ENCODE measurements around the gene PSAT1. TPM values are rescaled to one million over a fixed set of nuclear protein-coding genes. Genes with fewer than 3 reads are reported as not detected.

PSAT1 gene
- total and polyA plus RNA-seq, 2 of the 4 experiments (the other 2 are of a cell fraction): 77.2 to 88.4 TPM

GRCh38 chr9:78351816-78352215 is 54.9 kb downstream of the PSAT1 start:
- Histone ChIP-seq H3K4me1 (ENCODE audit: control insufficient read depth, insufficient read depth, low read length) (no peaks in the 10 kb centered on the region), H2BK15ac (ENCODE audit: low read depth, low read length) (no peak overlapping the region), H2BK120ac (ENCODE audit: low read depth, low read length) (no peak overlapping the region), H4K8ac (ENCODE audit: low read depth in 2 of 2, low read length in 2 of 2) (no peak overlapping the region), H3K18ac (ENCODE audit: low read depth, low read length) (no peak overlapping the region), H2AFZ (replicated peaks; ENCODE audit: low read length, poor library complexity) (no peak overlapping the region), H4K20me1 (ENCODE audit: insufficient read depth, low read length) (no peaks in the 10 kb centered on the region), H3K27me3 (ENCODE audit: control insufficient read depth, insufficient read depth, low read length) (0 out of 2 replicates have a peak, but pooled peaks cover 2% of the 10 kb centered on the region), H3K9ac (ENCODE audit: low read depth, low read length) (no peak overlapping the region), H3K4me3 (ENCODE audit: insufficient read depth, low read depth, low read length) (no peak overlapping the region), H3K56ac (ENCODE audit: extremely low read depth, insufficient read depth, low read length) (no peak overlapping the region), H2BK20ac (ENCODE audit: low read depth, low read length) (no peak overlapping the region), H3K9me1 (ENCODE audit: insufficient read depth, low read length) (no peaks in the 10 kb centered on the region), H4K91ac (ENCODE audit: insufficient read depth, low read depth, low read length) (no peak overlapping the region), H3K36me3 (ENCODE audit: control insufficient read depth, insufficient read depth, low read length) (no peaks in the 10 kb centered on the region), H2AK9ac (replicated peaks; ENCODE audit: low read depth, low read length, poor library complexity) (no peak overlapping the region), H3K4ac (ENCODE audit: low read depth, low read length) (no peak overlapping the region), H4K5ac (ENCODE audit: low read depth, low read length) (no peak overlapping the region), H3K23ac (ENCODE audit: low read depth, low read length) (no peak overlapping the region), H3K79me1 (ENCODE audit: low read depth in 1 of 2, low read length in 2 of 2) (no peaks in the 10 kb centered on the region), H3K14ac (replicated peaks; ENCODE audit: low read depth, low read length) (no peak overlapping the region), H3K27ac (ENCODE audit: insufficient read depth, low read length) (no peak overlapping the region), H2BK5ac (ENCODE audit: low read depth, low read length, poor library complexity, severe bottlenecking) (no peak overlapping the region), H3K4me2 (ENCODE audit: low read depth, low read length) (no peak overlapping the region), H2AK5ac (ENCODE audit: low read depth, low read length) (no peak overlapping the region), H3K9me3 (ENCODE audit: control insufficient read depth, insufficient read depth, low read length) (no peaks in the 10 kb centered on the region)
- dilution Hi-C loops (cut with HindIII; ENCODE audit: low sequenced_read_pairs, unreplicated experiment): no loop called here
- in situ Hi-C loops (cut with MboI; ENCODE audit: low sequenced_read_pairs): no loop called here
- TF ChIP-seq, protein P1, sequence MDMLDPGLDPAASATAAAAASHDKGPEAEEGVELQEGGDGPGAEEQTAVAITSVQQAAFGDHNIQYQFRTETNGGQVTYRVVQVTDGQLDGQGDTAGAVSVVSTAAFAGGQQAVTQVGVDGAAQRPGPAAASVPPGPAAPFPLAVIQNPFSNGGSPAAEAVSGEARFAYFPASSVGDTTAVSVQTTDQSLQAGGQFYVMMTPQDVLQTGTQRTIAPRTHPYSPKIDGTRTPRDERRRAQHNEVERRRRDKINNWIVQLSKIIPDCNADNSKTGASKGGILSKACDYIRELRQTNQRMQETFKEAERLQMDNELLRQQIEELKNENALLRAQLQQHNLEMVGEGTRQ (IDR thresholded peaks at IDR 0.05; ENCODE audit: low read depth, low read length): no peak
- TF ChIP-seq, protein P2, sequence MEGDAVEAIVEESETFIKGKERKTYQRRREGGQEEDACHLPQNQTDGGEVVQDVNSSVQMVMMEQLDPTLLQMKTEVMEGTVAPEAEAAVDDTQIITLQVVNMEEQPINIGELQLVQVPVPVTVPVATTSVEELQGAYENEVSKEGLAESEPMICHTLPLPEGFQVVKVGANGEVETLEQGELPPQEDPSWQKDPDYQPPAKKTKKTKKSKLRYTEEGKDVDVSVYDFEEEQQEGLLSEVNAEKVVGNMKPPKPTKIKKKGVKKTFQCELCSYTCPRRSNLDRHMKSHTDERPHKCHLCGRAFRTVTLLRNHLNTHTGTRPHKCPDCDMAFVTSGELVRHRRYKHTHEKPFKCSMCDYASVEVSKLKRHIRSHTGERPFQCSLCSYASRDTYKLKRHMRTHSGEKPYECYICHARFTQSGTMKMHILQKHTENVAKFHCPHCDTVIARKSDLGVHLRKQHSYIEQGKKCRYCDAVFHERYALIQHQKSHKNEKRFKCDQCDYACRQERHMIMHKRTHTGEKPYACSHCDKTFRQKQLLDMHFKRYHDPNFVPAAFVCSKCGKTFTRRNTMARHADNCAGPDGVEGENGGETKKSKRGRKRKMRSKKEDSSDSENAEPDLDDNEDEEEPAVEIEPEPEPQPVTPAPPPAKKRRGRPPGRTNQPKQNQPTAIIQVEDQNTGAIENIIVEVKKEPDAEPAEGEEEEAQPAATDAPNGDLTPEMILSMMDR (conservative IDR thresholded peaks at IDR 0.05; ENCODE audit: low read depth, low read length): no peak
- no peak for TF ChIP-seq RAD21 (IDR thresholded peaks at IDR 0.05; ENCODE audit: low read length)
- TF ChIP-seq NFE2L2 (IDR thresholded peaks at IDR 0.05; ENCODE audit: low read depth, low read length): no peak
- TF ChIP-seq MAZ (IDR thresholded peaks at IDR 0.05; ENCODE audit: borderline replicate concordance, low read depth, low read length): no peak
- no peak for TF ChIP-seq MXI1 (IDR thresholded peaks at IDR 0.05; ENCODE audit: borderline replicate concordance, low read depth, low read length)
- DNase-seq: no peak
- WGBS, 2 experiments (ENCODE audit: extremely low coverage in 2 of 2, insufficient read length in 1 of 2): no CpG with 5 or more reads among the region's 2 CpGs
- intact Hi-C loops (cut with micrococcal nuclease): no loop called here
- POLR2A ChIA-PET (ENCODE audit: unreplicated experiment): no interaction called here
- CTCF ChIA-PET: no interaction called here
- no TSS peak for BruUV-seq (replicated peaks)
- no peak for ATAC-seq (ENCODE audit: low read depth)

Measured in IMR-90 (cell line).